ENCODE data around the gene C2orf15. TPM values are rescaled to one million over a fixed set of nuclear protein-coding genes. Genes with fewer than 3 reads are reported as not detected.
"Not testable (repeated sequence)": the region's sequence is repeated elsewhere in the genome, so short reads cannot be mapped to it uniquely, and the experiment has no call there.

Gene C2orf15
- total RNA-seq, 6 donors from 2014 or later = 0.33 to 3.0 (median 1.5) TPM; not detected in 1

DNA sequence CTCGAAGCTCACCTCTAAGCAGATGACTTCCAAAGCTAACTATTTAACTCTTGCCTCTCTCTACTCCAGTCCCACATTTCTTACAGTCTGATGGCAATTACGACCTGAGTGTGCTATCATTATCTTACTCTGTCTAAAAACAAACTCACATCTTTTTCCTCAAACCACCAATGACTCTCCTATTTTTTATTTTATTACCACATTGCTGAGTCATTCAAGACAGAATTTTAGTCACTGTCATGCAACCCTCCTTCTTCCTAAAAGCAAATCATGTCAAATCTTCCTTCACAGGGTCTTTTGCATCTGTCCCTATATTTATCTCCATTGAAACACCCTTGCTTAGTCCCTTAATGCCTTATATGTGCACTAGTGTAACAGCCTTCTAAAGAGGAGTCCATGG is 34.6 kb upstream of the C2orf15 start:
- H3K4me1 ChIP-seq = peaks cover 0 to under 1% (median 0%) of the 10 kb centered on the region in 4 donors
- H3K36me3 ChIP-seq = no peaks in the 10 kb centered on the region
- DNase-seq (no peak), ATAC-seq (ENCODE audit: low FRiP score in 2 of 2) (no peak)
- no peaks in the 10 kb centered on the region for H3K9me3 ChIP-seq
- H3K27me3 ChIP-seq = no peaks in the 10 kb centered on the region
- H3K27ac ChIP-seq = no peak overlapping the region
- no peak for TF ChIP-seq EP300 (IDR thresholded peaks at IDR 0.05)
- no peak for TF ChIP-seq POLR2A (IDR thresholded peaks at IDR 0.05)
- TF ChIP-seq POLR2AphosphoS5 (IDR thresholded peaks at IDR 0.05) = no peak
- TF ChIP-seq, protein P1, sequence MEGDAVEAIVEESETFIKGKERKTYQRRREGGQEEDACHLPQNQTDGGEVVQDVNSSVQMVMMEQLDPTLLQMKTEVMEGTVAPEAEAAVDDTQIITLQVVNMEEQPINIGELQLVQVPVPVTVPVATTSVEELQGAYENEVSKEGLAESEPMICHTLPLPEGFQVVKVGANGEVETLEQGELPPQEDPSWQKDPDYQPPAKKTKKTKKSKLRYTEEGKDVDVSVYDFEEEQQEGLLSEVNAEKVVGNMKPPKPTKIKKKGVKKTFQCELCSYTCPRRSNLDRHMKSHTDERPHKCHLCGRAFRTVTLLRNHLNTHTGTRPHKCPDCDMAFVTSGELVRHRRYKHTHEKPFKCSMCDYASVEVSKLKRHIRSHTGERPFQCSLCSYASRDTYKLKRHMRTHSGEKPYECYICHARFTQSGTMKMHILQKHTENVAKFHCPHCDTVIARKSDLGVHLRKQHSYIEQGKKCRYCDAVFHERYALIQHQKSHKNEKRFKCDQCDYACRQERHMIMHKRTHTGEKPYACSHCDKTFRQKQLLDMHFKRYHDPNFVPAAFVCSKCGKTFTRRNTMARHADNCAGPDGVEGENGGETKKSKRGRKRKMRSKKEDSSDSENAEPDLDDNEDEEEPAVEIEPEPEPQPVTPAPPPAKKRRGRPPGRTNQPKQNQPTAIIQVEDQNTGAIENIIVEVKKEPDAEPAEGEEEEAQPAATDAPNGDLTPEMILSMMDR (IDR thresholded peaks at IDR 0.05) = no peak
- 50 to 55% methylated on average over 2 of the region's 2 CpGs for WGBS, 2 donors
- no peak overlapping the region for H3K4me3 ChIP-seq

DNA sequence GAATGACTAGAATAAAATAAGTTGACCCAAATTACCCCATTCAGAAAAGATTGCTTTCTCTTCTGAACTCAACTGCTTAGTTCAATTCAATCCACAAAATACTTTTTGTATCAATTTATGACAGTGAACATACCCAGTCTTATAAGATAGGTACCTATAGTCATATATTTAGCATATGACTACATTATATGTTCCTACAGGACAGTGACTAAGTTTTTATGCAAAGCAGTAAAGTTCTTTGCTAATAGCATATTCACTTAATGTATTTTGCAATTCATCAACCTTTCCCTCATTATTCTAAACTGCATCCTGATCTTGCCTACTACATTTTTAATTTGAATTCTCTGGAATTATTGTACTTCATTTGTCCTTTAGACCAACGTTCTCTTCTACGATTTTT is 30.3 kb upstream of the C2orf15 start:
- TF ChIP-seq EP300 (IDR thresholded peaks at IDR 0.05) = no peak
- no peak for TF ChIP-seq POLR2A (IDR thresholded peaks at IDR 0.05)
- no peak for TF ChIP-seq POLR2AphosphoS5 (IDR thresholded peaks at IDR 0.05)
- TF ChIP-seq, protein P1 (IDR thresholded peaks at IDR 0.05) = no peak
- WGBS, 2 donors = 84 to 87% methylated on average over 2 of the region's 2 CpGs
- no peak overlapping the region for H3K4me3 ChIP-seq
- H3K9me3 ChIP-seq = no peaks in the 10 kb centered on the region
- no peak overlapping the region for H3K27ac ChIP-seq
- no peaks in the 10 kb centered on the region for H3K4me1 ChIP-seq
- no peak for ATAC-seq (ENCODE audit: low FRiP score in 2 of 2)
- H3K27me3 ChIP-seq = no peaks in the 10 kb centered on the region
- DNase-seq = no peak
- no peaks in the 10 kb centered on the region for H3K36me3 ChIP-seq

DNA sequence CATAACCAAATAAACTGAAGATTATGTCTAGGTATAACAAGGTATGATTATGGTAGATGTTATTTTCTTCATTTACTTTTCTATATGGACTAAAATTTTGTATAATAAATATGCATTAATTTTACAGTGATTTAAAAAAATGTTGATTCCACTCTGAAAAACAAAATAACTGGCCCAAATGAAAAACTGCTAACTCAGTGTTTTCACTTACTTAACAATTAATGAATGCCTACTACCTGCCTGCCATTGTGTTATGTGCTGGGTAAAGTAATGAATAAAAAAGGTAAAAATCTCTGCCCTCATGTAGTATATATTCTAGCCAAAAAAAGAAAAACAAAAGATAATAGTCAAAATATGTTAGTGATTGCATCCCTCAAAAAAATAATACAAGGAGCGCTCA is 29.6 kb upstream of the C2orf15 start:
- DNase-seq (no peak), ATAC-seq (ENCODE audit: low FRiP score in 2 of 2) (no peak)
- Histone ChIP-seq H3K9me3 (no peaks in the 10 kb centered on the region), H3K36me3 (no peaks in the 10 kb centered on the region), H3K27me3 (no peaks in the 10 kb centered on the region), H3K27ac (no peak overlapping the region), H3K4me3 (no peak overlapping the region), H3K4me1 (no peaks in the 10 kb centered on the region)
- 81 to 96% methylated on average over 1 of the region's 1 CpG for WGBS, 2 donors
- TF ChIP-seq POLR2AphosphoS5 (IDR thresholded peaks at IDR 0.05) = no peak
- no peak for TF ChIP-seq EP300 (IDR thresholded peaks at IDR 0.05)
- TF ChIP-seq, protein P1 (IDR thresholded peaks at IDR 0.05) = no peak
- TF ChIP-seq POLR2A (IDR thresholded peaks at IDR 0.05) = no peak

DNA sequence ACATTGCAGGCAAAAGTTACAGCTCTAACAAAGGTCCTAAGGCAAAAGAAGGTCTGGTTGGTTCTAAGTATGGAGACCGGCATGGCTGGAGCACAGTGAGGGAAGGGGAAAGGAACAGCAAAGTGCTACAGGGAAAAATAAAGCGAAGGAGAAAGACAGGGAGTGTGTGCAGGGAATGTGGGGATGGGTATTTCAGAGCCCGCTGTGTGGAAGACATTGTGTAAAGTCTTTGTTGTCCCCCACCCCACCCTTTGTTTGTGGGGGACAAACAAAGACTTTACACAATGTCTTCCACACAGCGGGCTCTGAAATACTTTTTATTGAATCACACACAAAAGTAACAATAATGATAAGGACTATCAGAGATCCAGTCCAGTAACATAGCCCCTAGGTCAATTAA is 28.9 kb upstream of the C2orf15 start:
- WGBS, 2 donors = 79 to 85% methylated on average over 4 of the region's 4 CpGs
- ATAC-seq (ENCODE audit: low FRiP score in 2 of 2) (no peak), DNase-seq (no peak)
- H3K4me1 ChIP-seq = no peaks in the 10 kb centered on the region
- H3K36me3 ChIP-seq = no peaks in the 10 kb centered on the region
- H3K27ac ChIP-seq = no peak overlapping the region
- no peaks in the 10 kb centered on the region for H3K27me3 ChIP-seq
- TF ChIP-seq POLR2A (IDR thresholded peaks at IDR 0.05) (no peak), POLR2AphosphoS5 (IDR thresholded peaks at IDR 0.05) (no peak), EP300 (IDR thresholded peaks at IDR 0.05) (no peak)
- TF ChIP-seq, protein P1 (IDR thresholded peaks at IDR 0.05) = no peak
- no peak overlapping the region for H3K4me3 ChIP-seq
- no peaks in the 10 kb centered on the region for H3K9me3 ChIP-seq

DNA sequence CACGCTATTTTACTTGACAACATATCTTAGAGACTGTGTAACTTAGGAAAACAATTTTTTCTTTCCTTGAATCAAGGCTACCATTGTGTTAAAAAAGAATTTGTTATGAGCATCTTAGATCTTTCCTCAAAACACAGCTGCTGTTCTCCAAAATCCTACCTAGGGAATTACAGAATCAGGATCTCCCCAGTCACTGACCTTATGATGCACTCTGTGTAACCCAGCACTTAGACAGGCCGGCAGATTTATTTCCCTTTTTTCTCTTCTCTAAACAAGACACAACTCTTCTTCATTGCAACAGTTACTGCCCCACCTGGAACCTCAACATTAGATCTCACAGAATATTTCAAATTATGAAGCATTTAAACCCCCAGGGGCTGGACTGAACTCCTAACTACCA is 13.5 kb upstream of the C2orf15 start:
- Histone ChIP-seq H3K27me3 (no peaks in the 10 kb centered on the region), H3K9me3 (peaks cover 0 to 10% (median 4%) of the 10 kb centered on the region in 4 donors), H3K27ac (no peak overlapping the region), H3K36me3 (peaks cover 0 to 16% (median 3%) of the 10 kb centered on the region in 4 donors), H3K4me1 (no peaks in the 10 kb centered on the region), H3K4me3 (no peak overlapping the region)
- ATAC-seq (ENCODE audit: low FRiP score in 2 of 2) = no peak
- TF ChIP-seq, protein P1 (IDR thresholded peaks at IDR 0.05) = no peak
- TF ChIP-seq POLR2AphosphoS5 (IDR thresholded peaks at IDR 0.05) = no peak
- no peak for TF ChIP-seq POLR2A (IDR thresholded peaks at IDR 0.05)
- no peak for TF ChIP-seq EP300 (IDR thresholded peaks at IDR 0.05)
- no peak for DNase-seq
- WGBS, 2 donors = 77 to 86% methylated on average over 2 of the region's 2 CpGs

DNA sequence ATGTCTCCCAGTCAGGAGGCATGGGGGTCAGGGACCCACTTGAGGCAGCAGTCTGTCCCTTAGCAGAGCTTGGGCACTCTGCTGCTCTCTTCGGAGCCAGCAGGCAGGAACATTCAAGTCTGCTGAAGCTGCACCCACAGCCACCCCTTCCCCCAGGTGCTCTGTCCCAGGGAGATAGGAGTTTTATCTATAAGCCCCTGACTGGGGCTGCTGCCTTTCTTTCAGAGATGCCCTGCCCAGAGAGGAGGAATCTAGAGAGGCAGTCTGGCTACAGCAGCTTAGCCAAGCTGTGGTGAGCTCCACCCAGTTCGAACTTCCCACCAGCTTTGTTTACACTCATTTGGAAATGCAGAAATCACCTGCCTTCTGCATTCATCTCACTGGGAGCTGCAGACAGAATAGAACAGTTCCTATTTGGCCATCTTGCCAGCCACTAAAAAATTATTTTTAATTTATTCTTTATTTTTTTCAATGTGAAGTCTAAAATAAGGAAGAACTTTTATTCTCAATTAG is 6.4 kb upstream of the C2orf15 start:
- not testable (repeated sequence) for H3K9me3 ChIP-seq; DNase-seq; ATAC-seq (ENCODE audit: low FRiP score in 2 of 2); H3K36me3 ChIP-seq; H3K27me3 ChIP-seq; H3K27ac ChIP-seq; H3K4me1 ChIP-seq; H3K4me3 ChIP-seq
- 88 to 100% methylated on average over 2 of the region's 2 CpGs for WGBS, 2 donors

Measured in upper lobe of left lung (tissue), 6 donors.